H9 (cell line): ENCODE measurements around the gene NTF3. TPM values are rescaled to one million over a fixed set of nuclear protein-coding genes. Genes with fewer than 3 reads are reported as not detected.

Source experiments
- DNase-seq: peaks from one replicate; pipeline ENCODE4 v3.0.0-alpha.2; 2017
- H2AFZ ChIP-seq: one replicate; pipeline ENCODE4 v1.6.1; 2013; ENCODE audit warnings: mild to moderate bottlenecking, low read length, control low read depth, moderate library complexity
- H2AK5ac ChIP-seq: 2 replicates; pipeline ENCODE4 v1.6.1; 2013; ENCODE audit warnings: low read length, control low read depth, mixed read lengths; ENCODE audit not compliant: insufficient read length
- H2BK120ac ChIP-seq: one replicate; pipeline ENCODE4 v1.6.1; 2013; ENCODE audit warnings: low read depth, mild to moderate bottlenecking, low read length, control low read depth, inconsistent platforms; ENCODE audit not compliant: poor library complexity, severe bottlenecking
- H2BK12ac ChIP-seq: 2 replicates; pipeline ENCODE4 v1.6.1; 2013; ENCODE audit warnings: low read length, control low read depth, mixed read lengths, low read depth; ENCODE audit not compliant: insufficient read length
- H2BK15ac ChIP-seq: 2 replicates; pipeline ENCODE4 v1.6.1; 2013; ENCODE audit warnings: low read depth, low read length, control low read depth
- H2BK20ac ChIP-seq: one replicate; pipeline ENCODE4 v1.6.1; 2013; ENCODE audit warnings: low read depth, mild to moderate bottlenecking, low read length, control low read depth, inconsistent platforms; ENCODE audit not compliant: poor library complexity, severe bottlenecking
- H2BK5ac ChIP-seq: 2 replicates; pipeline ENCODE4 v1.6.1; 2013; ENCODE audit warnings: low read length, control low read depth, mixed read lengths; ENCODE audit not compliant: insufficient read length
- H3K14ac ChIP-seq: 2 replicates; pipeline ENCODE4 v1.6.1; 2013; ENCODE audit warnings: low read length, control low read depth; ENCODE audit not compliant: insufficient read depth
- H3K18ac ChIP-seq: 2 replicates; pipeline ENCODE4 v1.6.1; 2013; ENCODE audit warnings: low read depth, mild to moderate bottlenecking, mixed read lengths, low read length, control low read depth; ENCODE audit not compliant: insufficient read length
- H3K23ac ChIP-seq: 2 replicates; pipeline ENCODE4 v1.6.1; 2013; ENCODE audit warnings: low read length, control low read depth, mixed read lengths, low read depth; ENCODE audit not compliant: insufficient read length
- H3K23me2 ChIP-seq: 2 replicates; pipeline ENCODE4 v1.6.1; 2013; ENCODE audit warnings: low read depth, mild to moderate bottlenecking, mixed read lengths, low read length, control low read depth; ENCODE audit not compliant: insufficient read length, poor library complexity, severe bottlenecking
- H3K27ac ChIP-seq: 2 replicates; pipeline ENCODE4 v1.5.1; 2013; ENCODE audit warnings: low read length, control low read depth, mixed read lengths, low read depth; ENCODE audit not compliant: insufficient read length
- H3K27me3 ChIP-seq: 2 replicates; pipeline ENCODE4 v1.6.1; 2013; ENCODE audit warnings: low read length, control low read depth, inconsistent platforms; ENCODE audit not compliant: insufficient read depth
- H3K4ac ChIP-seq: 2 replicates; pipeline ENCODE4 v1.6.1; 2013; ENCODE audit warnings: low read depth, mild to moderate bottlenecking, control low read depth, inconsistent platforms, low read length, moderate library complexity
- H3K4me1 ChIP-seq: 2 replicates; pipeline ENCODE4 v1.6.1; 2013; ENCODE audit warnings: low read length, control low read depth, inconsistent platforms; ENCODE audit not compliant: insufficient read depth
- H3K4me2 ChIP-seq: 2 replicates; pipeline ENCODE4 v1.6.1; 2013; ENCODE audit warnings: low read length, control low read depth, mixed read lengths; ENCODE audit not compliant: insufficient read length, insufficient read depth
- H3K56ac ChIP-seq: 2 replicates; pipeline ENCODE4 v1.6.1; 2013; ENCODE audit warnings: low read depth, mild to moderate bottlenecking, mixed read lengths, low read length, control low read depth; ENCODE audit not compliant: insufficient read length
- H3K79me1 ChIP-seq: 2 replicates; pipeline ENCODE4 v1.6.1; 2013; ENCODE audit warnings: low read depth, mild to moderate bottlenecking, moderate library complexity, low read length, control low read depth, inconsistent platforms; ENCODE audit not compliant: insufficient read depth, poor library complexity, severe bottlenecking
- H3K79me2 ChIP-seq: 2 replicates; pipeline ENCODE4 v1.6.1; 2013; ENCODE audit warnings: low read length, control low read depth, inconsistent platforms; ENCODE audit not compliant: insufficient read depth
- H3K9ac ChIP-seq: 2 replicates; pipeline ENCODE4 v1.6.1; 2013; ENCODE audit warnings: low read length, control low read depth, mixed read lengths; ENCODE audit not compliant: insufficient read length; ENCODE audit errors: extremely low read depth
- H3K9me3 ChIP-seq: one replicate; pipeline ENCODE4 v1.6.1; 2013; ENCODE audit warnings: low read depth, low read length, inconsistent platforms; ENCODE audit not compliant: control insufficient read depth
- H3T11ph ChIP-seq: one replicate; pipeline ENCODE4 v1.6.1; 2013; ENCODE audit warnings: mild to moderate bottlenecking, low read length, control low read depth, inconsistent platforms
- H4K20me1 ChIP-seq: one replicate; pipeline ENCODE4 v1.6.1; 2013; ENCODE audit not compliant: control insufficient read depth, insufficient read length, insufficient read depth
- H4K5ac ChIP-seq: 2 replicates; pipeline ENCODE4 v1.6.1; 2013; ENCODE audit warnings: low read depth, mild to moderate bottlenecking, mixed read lengths, low read length, control low read depth; ENCODE audit not compliant: insufficient read length
- H4K8ac ChIP-seq: replicated peaks from 2 replicates; pipeline ENCODE4 v1.6.1; 2013; ENCODE audit warnings: low read length, control low read depth, mixed read lengths, low read depth; ENCODE audit not compliant: insufficient read length
- H4K91ac ChIP-seq: 2 replicates; pipeline ENCODE4 v1.6.1; 2013; ENCODE audit warnings: low read depth, mild to moderate bottlenecking, moderate library complexity, mixed read lengths, low read length, control low read depth; ENCODE audit not compliant: insufficient read length
- H3K27ac Mint-ChIP-seq, 3 experiments: 2 replicates in 2 of 3; 3 replicates in 1 of 3; pipeline ENCODE4 v1.8.0; 2020 to 2021; ENCODE audit warnings: mixed read lengths in 3 of 3, mild to moderate bottlenecking in 1 of 3, moderate library complexity in 1 of 3
- H3K27me3 Mint-ChIP-seq: 2 replicates; pipeline ENCODE4 v1.8.0; 2021; ENCODE audit warnings: low read depth, mild to moderate bottlenecking, moderate library complexity, mixed read lengths
- H3K36me3 Mint-ChIP-seq, 3 experiments: 2 replicates in 2 of 3; 3 replicates in 1 of 3; pipeline ENCODE4 v1.8.0; 2020 to 2021; ENCODE audit warnings: low read depth in 3 of 3, mixed read lengths in 3 of 3; ENCODE audit not compliant: insufficient read depth in 1 of 3
- H3K4me1 Mint-ChIP-seq, 2 experiments: 2 replicates each; pipeline ENCODE4 v1.8.0; 2020; ENCODE audit warnings: mixed read lengths in 2 of 2
- H3K4me3 Mint-ChIP-seq, 2 experiments: 2 replicates in 1 of 2; 3 replicates in 1 of 2; pipeline ENCODE4 v1.8.0; 2020 to 2021; ENCODE audit warnings: mild to moderate bottlenecking in 2 of 2, mixed read lengths in 2 of 2, moderate library complexity in 1 of 2
- H3K9me3 Mint-ChIP-seq, 2 experiments: 2 replicates in 1 of 2; 3 replicates in 1 of 2; pipeline ENCODE4 v1.8.0; 2020; ENCODE audit warnings: mild to moderate bottlenecking in 2 of 2, mixed read lengths in 2 of 2, moderate library complexity in 1 of 2
- CTCF ChIP-seq: fragments of 200-600 bp; sonication (generic); conservative IDR thresholded peaks from 3 replicates; pipeline ENCODE4 v1.8.0; 2021; ENCODE audit warnings: antibody characterized with exemption, mild to moderate bottlenecking
- WGBS: extraction: QIAGEN DNeasy Blood & Tissue Kit; methylation state at CpG from one replicate; pipeline ENCODE4 v1.1.7; 2013; ENCODE audit warnings: missing lambda C conversion rate, low lambda C conversion rate, mixed read lengths; ENCODE audit not compliant: insufficient read length; ENCODE audit errors: extremely low coverage; 5-methylcytosine and 5-hydroxymethylcytosine counted together
- total RNA-seq: library from RNA; stranded (reverse); gene quantifications from 2 replicates; pipeline ENCODE4 v1.2.1, GENCODE V29; 2021

Gene NTF3
- total RNA-seq, 1 experiment from 2014 or later, result 0.48 TPM

GRCh38 chr12:5487948-5488625 is 56.2 kb downstream of the NTF3 start:
- Histone ChIP-seq H2BK20ac (no peak overlapping the region), H3K23me2 (no peaks in the 10 kb centered on the region), H4K91ac (no peak overlapping the region), H2AK5ac (no peak overlapping the region), H3K79me2 (no peaks in the 10 kb centered on the region), H3K4me2 (no peak overlapping the region), H3T11ph (no peak overlapping the region), H3K79me1 (no peaks in the 10 kb centered on the region), H3K14ac (no peak overlapping the region), H3K27ac (no peak overlapping the region), H2BK15ac (no peak overlapping the region), H4K8ac (no peak overlapping the region), H2AFZ (no peak overlapping the region), H3K56ac (no peak overlapping the region), H2BK120ac (no peak overlapping the region), H3K23ac (no peak overlapping the region), H3K27me3 (no peaks in the 10 kb centered on the region), H3K18ac (no peak overlapping the region), H4K20me1 (no peaks in the 10 kb centered on the region), H3K9ac (no peak overlapping the region), H3K4me1 (no peaks in the 10 kb centered on the region), H3K9me3 (no peaks in the 10 kb centered on the region), H3K4ac (no peak overlapping the region), H2BK12ac (no peak overlapping the region), H4K5ac (no peak overlapping the region), H2BK5ac (no peak overlapping the region)
- Mint-ChIP-seq H3K4me1 (peaks cover 0 to 15% of the 10 kb centered on the region in 2 experiments; a peak in 2 of 4 replicates), H3K4me3 (no peak overlapping the region), H3K9me3 (no peaks in the 10 kb centered on the region), H3K36me3 (no peaks in the 10 kb centered on the region), H3K27ac (peak overlapping the region in 1 of 3 experiments; percentile 11; a peak in 1 of 7 replicates), H3K27me3 (peaks cover 2% of the 10 kb centered on the region)
- TF ChIP-seq CTCF, result no peak
- DNase-seq, result no peak
- no CpG with 5 or more reads among the region's 6 CpGs for WGBS
